ENCODE data around the gene IQCN. TPM values are rescaled to one million over a fixed set of nuclear protein-coding genes. Genes with fewer than 3 reads are reported as not detected.

IQCN gene
- total and polyA plus RNA-seq, 2 donors (not counting 1 experiment from before 2014, with no cell fraction given), result 52.0 to 63.6 TPM

DNA sequence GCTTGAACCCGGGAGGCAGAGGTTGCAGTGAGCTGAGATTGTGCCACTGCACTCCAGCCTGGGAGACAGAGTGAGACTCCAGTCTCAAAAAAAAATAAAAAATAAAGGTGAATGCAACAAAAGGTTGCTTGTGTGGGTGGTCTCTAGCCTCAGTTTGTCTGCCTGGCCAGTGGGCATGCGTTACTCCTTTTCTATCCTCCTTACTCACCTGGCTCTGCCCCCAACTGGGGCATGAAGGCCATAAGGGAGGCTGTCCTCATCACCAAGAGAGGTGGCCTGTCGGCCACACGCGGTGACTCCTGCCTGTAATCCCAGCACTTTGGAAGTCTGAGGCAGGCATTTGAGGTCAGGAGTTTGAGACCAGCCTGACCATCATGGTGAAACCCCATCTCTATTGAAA, 9.1 kb upstream of the IQCN start:
- DNase-seq (no peak), ATAC-seq (ENCODE audit: low read depth) (no peak)
- TF ChIP-seq EZH2 (IDR thresholded peaks at IDR 0.05; ENCODE audit: borderline replicate concordance, insufficient read depth, low read depth, low read length, poor library complexity, severe bottlenecking), result no peak
- TF ChIP-seq, protein P1, sequence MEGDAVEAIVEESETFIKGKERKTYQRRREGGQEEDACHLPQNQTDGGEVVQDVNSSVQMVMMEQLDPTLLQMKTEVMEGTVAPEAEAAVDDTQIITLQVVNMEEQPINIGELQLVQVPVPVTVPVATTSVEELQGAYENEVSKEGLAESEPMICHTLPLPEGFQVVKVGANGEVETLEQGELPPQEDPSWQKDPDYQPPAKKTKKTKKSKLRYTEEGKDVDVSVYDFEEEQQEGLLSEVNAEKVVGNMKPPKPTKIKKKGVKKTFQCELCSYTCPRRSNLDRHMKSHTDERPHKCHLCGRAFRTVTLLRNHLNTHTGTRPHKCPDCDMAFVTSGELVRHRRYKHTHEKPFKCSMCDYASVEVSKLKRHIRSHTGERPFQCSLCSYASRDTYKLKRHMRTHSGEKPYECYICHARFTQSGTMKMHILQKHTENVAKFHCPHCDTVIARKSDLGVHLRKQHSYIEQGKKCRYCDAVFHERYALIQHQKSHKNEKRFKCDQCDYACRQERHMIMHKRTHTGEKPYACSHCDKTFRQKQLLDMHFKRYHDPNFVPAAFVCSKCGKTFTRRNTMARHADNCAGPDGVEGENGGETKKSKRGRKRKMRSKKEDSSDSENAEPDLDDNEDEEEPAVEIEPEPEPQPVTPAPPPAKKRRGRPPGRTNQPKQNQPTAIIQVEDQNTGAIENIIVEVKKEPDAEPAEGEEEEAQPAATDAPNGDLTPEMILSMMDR (IDR thresholded peaks at IDR 0.05), result no peak
- Histone ChIP-seq H4K20me1 (ENCODE audit: control insufficient read depth, insufficient read depth, low read length, poor library complexity, severe bottlenecking) (peaks cover 27% of the 10 kb centered on the region), H3K9ac (ENCODE audit: low read length) (no peak overlapping the region), H3K27me3 (replicated peaks in 1 of 4; ENCODE audit: control extremely low read depth in 1 of 4, control insufficient read depth in 3 of 4, insufficient read depth in 4 of 4, low read length in 3 of 4) (no peaks in the 10 kb centered on the region), H3K79me2 (ENCODE audit: control insufficient read depth, insufficient read depth, low read length) (peaks cover 28% of the 10 kb centered on the region), H3K4me1 (ENCODE audit: control insufficient read depth in 2 of 2, insufficient read depth in 2 of 2, low read length in 2 of 2) (peaks cover 25 to 41% of the 10 kb centered on the region in 2 donors), H3K4me2 (replicated peaks; ENCODE audit: low read depth, low read length, poor library complexity, severe bottlenecking) (peak overlapping the region; percentile 98), H3K9me3 (ENCODE audit: control extremely low read depth in 1 of 3, control insufficient read depth in 2 of 3, insufficient read depth in 1 of 3, low read length in 2 of 3) (no peaks in the 10 kb centered on the region), H2AFZ (ENCODE audit: insufficient read depth, low read depth, low read length, poor library complexity, severe bottlenecking) (no peak overlapping the region), H3K36me3 (replicated peaks in 1 of 2; ENCODE audit: control extremely low read depth in 1 of 2, control insufficient read depth in 1 of 2, extremely low read depth in 1 of 2, insufficient read depth in 2 of 2, low read length in 1 of 2) (peaks cover 0 to 11% of the 10 kb centered on the region in 2 experiments), H3K4me3 (ENCODE audit: control extremely low read depth in 1 of 5, extremely low read depth in 1 of 5, insufficient read depth in 1 of 5, low read depth in 2 of 5, low read length in 4 of 5) (no peak overlapping the region), H3K27ac (ENCODE audit: low read length in 2 of 2) (peak overlapping the region; percentile 48 to 99)
- Mint-ChIP-seq H3K9me3 (ENCODE audit: insufficient read depth) (no peaks in the 10 kb centered on the region), H3K27ac (peak overlapping the region; percentile 77), H3K4me1 (peaks cover 48% of the 10 kb centered on the region), H3K27me3 (no peaks in the 10 kb centered on the region), H3K4me3 (peak overlapping the region; percentile 52)
- POLR2A ChIA-PET, result interaction anchor here (1.3 to 7.2 kb wide), 2 partner anchors 8 to 23 kb away, joined by 3 to 318 read pairs; no protein-coding TSS in a partner anchor
- CTCF ChIA-PET, result interaction anchor here (0.6 to 6.8 kb wide), 4 partner anchors 8 to 35 kb away, joined by 4 to 242 read pairs (median 152); partner anchors contain the start of gene LSM4
- intact Hi-C loops (cut with micrococcal nuclease), result no loop called here
- 100% methylated on average over 4 of the region's 5 CpGs for WGBS (ENCODE audit: insufficient coverage)

DNA sequence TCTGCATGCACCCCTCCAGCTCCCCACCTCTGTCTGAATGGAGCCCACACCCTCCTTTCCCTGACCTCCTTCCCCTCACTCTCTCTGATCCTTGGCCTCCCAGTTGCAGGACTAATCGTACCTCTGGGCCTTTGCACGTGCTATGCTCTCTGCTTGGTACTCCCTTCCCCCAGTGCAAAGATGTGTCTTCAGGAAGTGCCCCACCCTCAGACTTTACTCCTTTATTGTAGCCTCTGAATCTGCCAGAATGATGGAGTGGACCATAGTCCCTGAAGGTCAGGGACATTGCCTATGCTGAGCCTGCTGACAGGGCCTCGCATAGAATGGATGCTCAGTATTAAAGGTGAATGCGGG, 8.5 kb upstream of the IQCN start:
- CTCF ChIA-PET, result interaction anchor here (0.6 to 6.8 kb wide), 6 partner anchors 9 to 128 kb away, joined by 3 to 259 read pairs (median 152); partner anchors contain the start of gene LSM4
- TF ChIP-seq, protein P1 (IDR thresholded peaks at IDR 0.05), result no peak
- TF ChIP-seq EZH2 (IDR thresholded peaks at IDR 0.05; ENCODE audit: borderline replicate concordance, insufficient read depth, low read depth, low read length, poor library complexity, severe bottlenecking), result no peak

More for the DNA sequence above, 8.5 kb upstream of the IQCN start:
- peaks cover 23 to 42% of the 10 kb centered on the region in 2 donors for H3K4me1 ChIP-seq (ENCODE audit: control insufficient read depth in 2 of 2, insufficient read depth in 2 of 2, low read length in 2 of 2)
- H3K36me3 ChIP-seq (replicated peaks in 1 of 2; ENCODE audit: control extremely low read depth in 1 of 2, control insufficient read depth in 1 of 2, extremely low read depth in 1 of 2, insufficient read depth in 2 of 2, low read length in 1 of 2), result peaks cover 0 to 17% of the 10 kb centered on the region in 2 experiments
- H4K20me1 ChIP-seq (ENCODE audit: control insufficient read depth, insufficient read depth, low read length, poor library complexity, severe bottlenecking), result peaks cover 33% of the 10 kb centered on the region
- H3K27ac ChIP-seq (ENCODE audit: low read length in 2 of 2), result peak overlapping the region; percentile 98 to 99
- Mint-ChIP-seq H3K4me3 (peak overlapping the region; percentile 89), H3K9me3 (ENCODE audit: insufficient read depth) (no peaks in the 10 kb centered on the region), H3K27me3 (no peaks in the 10 kb centered on the region), H3K27ac (peak overlapping the region; percentile 98), H3K4me1 (peaks cover 51% of the 10 kb centered on the region)
- H3K9me3 ChIP-seq (ENCODE audit: control extremely low read depth in 1 of 3, control insufficient read depth in 2 of 3, insufficient read depth in 1 of 3, low read length in 2 of 3), result no peaks in the 10 kb centered on the region
- H3K9ac ChIP-seq (ENCODE audit: low read length), result peak overlapping the region; percentile 96
- peak; percentile 53 for DNase-seq
- no peak for ATAC-seq (ENCODE audit: low read depth)
- 70% methylated on average over 4 of the region's 4 CpGs for WGBS (ENCODE audit: insufficient coverage)
- H2AFZ ChIP-seq (ENCODE audit: insufficient read depth, low read depth, low read length, poor library complexity, severe bottlenecking), result no peak overlapping the region
- H3K4me2 ChIP-seq (replicated peaks; ENCODE audit: low read depth, low read length, poor library complexity, severe bottlenecking), result peak overlapping the region; percentile 98
- H3K4me3 ChIP-seq (ENCODE audit: control extremely low read depth in 1 of 5, extremely low read depth in 1 of 5, insufficient read depth in 1 of 5, low read depth in 2 of 5, low read length in 4 of 5), result peak overlapping the region in 4 of 5 experiments; percentile 60 to 82 (median 76)
- no peaks in the 10 kb centered on the region for H3K27me3 ChIP-seq (replicated peaks in 1 of 4; ENCODE audit: control extremely low read depth in 1 of 4, control insufficient read depth in 3 of 4, insufficient read depth in 4 of 4, low read length in 3 of 4)
- peaks cover 34% of the 10 kb centered on the region for H3K79me2 ChIP-seq (ENCODE audit: control insufficient read depth, insufficient read depth, low read length)
- POLR2A ChIA-PET, result interaction anchor here (1.3 to 7.2 kb wide), 6 partner anchors 9 to 47 kb away, joined by 3 to 318 read pairs (median 66); no protein-coding TSS in a partner anchor
- intact Hi-C loops (cut with micrococcal nuclease), result loop anchor here (1.0 kb wide), 1 partner anchor 8 kb away; no protein-coding TSS in a partner anchor
